Keratinocyte (primary cell): ENCODE results near the gene ARID1B.

Source experiments
- EZH2 ChIP-seq: IDR thresholded peaks from one replicate; pipeline ENCODE4 v1.6.1; 2012; ENCODE audit warnings: inconsistent platforms, mild to moderate bottlenecking, low read length, moderate library complexity
- TF ChIP-seq, protein P1 (sequence below), 3 experiments: IDR thresholded peaks in 1 of 3; conservative IDR thresholded peaks in 1 of 3; optimal IDR thresholded peaks in 1 of 3; 2 replicates in 2 of 3; 3 replicates in 1 of 3; pipeline versions ENCODE3 to v1.5.1; 2011; ENCODE audit warnings: low read length in 3 of 3, mild to moderate bottlenecking in 3 of 3, moderate library complexity in 2 of 3, control low read depth in 1 of 3, inconsistent platforms in 1 of 3; ENCODE audit not compliant: insufficient read depth in 2 of 3; ENCODE audit errors: extremely low read depth in 1 of 3

DNA sequence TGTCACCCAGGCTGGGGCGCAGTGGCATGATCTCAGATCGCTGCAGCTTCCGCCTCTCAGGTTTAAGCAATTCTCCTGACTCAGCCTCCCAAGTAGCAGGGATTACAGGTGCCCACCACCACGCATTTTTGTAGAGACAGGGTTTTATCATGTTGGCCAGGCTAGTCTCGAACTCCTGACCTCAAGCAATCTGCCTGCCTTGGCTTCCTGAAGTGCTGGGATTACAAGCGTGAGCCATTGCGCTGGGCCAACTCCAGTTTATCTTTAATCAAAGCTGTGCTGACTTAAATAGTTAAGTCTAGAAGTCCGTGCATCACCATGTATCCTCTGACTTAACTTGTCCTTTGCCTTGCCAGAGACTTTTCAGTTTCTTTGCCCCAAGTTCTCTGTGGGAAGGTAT is 321.8 kb downstream of the ARID1B start:
- TF ChIP-seq, protein P1, sequence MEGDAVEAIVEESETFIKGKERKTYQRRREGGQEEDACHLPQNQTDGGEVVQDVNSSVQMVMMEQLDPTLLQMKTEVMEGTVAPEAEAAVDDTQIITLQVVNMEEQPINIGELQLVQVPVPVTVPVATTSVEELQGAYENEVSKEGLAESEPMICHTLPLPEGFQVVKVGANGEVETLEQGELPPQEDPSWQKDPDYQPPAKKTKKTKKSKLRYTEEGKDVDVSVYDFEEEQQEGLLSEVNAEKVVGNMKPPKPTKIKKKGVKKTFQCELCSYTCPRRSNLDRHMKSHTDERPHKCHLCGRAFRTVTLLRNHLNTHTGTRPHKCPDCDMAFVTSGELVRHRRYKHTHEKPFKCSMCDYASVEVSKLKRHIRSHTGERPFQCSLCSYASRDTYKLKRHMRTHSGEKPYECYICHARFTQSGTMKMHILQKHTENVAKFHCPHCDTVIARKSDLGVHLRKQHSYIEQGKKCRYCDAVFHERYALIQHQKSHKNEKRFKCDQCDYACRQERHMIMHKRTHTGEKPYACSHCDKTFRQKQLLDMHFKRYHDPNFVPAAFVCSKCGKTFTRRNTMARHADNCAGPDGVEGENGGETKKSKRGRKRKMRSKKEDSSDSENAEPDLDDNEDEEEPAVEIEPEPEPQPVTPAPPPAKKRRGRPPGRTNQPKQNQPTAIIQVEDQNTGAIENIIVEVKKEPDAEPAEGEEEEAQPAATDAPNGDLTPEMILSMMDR (optimal IDR thresholded peaks at IDR 0.05 in 1 of 3, IDR thresholded peaks at IDR 0.05 in 1 of 3, conservative IDR thresholded peaks at IDR 0.05 in 1 of 3; ENCODE audit: extremely low read depth in 1 of 3, insufficient read depth in 2 of 3, low read length in 3 of 3), result no peak
- no peak for TF ChIP-seq EZH2
